NK-92 treated with Interleukin-12 subunit alpha and Interleukin-12 subunit beta, amount 100 ng/mL, for 24 hours (cell line): Measurements from ENCODE around the gene TTLL1.
A peak's percentile ranks its signal among the peaks of the same experiment; 100 is the strongest.
"Not testable (repeated sequence)": the region's sequence is repeated elsewhere in the genome, so short reads cannot be mapped to it uniquely, and the experiment has no call there.

ENCODE experiments used
- DNase-seq: peaks from one replicate; lab custom pipeline; 2025; lab: John Stamatoyannopoulos, UW

The TTLL1 gene

DNA sequence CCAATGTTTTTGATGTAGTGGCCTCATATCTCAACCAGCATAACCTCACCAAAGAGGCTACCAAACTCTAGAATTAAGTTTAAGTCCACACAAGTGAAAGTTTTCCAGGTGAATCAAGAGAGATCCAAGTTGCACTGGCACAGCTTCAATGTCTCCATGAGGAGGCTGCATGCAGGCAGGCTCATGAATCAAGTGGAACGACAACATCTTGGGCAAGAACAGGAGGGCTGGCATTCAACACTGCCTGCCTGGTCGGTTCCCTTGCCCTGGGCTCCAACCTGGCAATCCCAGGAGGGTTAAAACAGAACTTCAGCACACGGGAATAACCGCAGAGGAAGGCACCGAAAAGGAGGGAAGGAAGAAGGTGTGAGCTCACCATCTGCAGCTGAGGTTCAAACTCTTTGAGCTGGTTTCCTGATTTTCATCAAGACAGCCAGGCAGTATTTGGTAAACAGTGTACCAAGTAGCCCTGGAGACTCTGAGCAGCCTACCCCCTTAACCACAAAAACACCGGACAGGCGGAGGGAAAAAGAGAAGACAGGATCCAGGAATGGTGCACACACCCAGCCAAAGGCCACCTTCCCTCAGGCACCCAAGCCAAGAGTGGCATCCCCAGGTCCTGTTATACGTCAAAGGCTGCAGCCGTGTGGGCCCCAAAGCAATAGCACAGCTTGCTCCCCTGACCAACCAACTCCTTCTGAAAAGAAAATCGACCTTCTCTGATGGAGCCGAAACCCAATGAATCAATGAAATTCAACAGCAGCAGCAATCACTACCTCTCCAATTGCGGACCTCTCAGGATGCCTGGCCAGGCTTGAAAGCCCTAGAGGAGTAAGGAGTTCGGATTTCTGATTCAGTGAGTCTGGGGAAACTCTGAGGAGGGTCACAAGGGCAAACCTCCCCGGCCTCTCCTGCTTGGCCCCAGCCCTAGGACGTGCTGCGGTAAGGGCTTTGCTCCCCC, 75.6 kb downstream of the TTLL1 start:
- DNase-seq = no peak

DNA sequence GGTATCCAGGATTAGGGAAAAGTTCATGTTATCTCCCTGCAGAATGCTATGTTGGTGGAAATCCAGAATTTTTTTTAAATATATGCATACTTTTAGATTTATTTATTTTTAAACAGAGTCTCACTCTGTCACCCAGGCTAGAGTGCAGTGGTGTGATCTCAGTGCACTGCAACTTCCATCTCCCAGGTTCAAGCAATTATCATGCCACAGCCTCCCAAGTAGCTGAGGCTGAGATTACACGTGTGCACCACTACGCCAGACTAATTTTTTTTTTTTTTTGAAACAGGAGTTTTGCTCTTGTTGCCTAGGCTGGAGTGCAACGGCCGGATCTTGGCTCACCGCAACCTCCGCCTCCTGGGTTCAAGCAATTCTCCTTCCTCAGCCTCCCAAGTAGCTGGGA, 76.8 kb downstream of the TTLL1 start:
- DNase-seq = no peak

DNA sequence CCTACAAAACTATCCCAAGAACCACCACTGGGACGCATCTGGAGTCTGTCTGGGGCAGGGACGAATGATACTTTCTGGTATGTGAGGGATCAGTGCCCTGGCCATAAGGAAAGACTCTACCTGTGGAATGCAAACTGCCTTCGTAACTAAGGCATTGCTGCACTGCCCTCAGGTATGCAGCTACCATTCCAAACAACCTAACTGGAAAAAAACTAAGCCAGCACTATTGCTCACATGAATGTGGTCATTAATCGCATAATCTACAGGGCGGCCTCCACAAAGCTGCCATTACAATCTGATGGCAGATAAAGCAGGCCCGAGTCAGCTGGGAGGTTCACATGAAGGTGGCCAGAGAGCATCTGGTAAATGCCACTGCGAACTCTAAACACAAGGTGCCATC, 78.1 kb downstream of the TTLL1 start:
- DNase-seq = no peak

DNA sequence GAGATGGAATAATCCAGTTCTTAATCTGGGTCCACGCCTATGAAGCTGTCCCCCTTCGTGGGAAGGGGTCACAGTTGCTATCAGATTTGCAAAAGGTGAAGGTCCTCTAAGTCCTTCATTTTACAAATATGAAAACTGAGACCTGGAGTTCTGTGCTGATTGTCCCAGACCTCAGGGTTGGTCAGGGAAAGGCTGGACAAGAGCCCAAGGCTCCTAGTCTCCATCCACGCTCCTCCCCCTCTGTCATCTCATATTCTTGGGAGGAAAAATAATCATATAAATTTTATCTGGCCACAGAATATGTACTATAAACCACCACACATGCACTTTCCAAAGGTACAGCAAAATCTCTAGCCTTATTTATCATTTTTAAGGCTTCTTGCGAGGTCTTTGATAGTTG, 79.7 kb downstream of the TTLL1 start:
- DNase-seq = no peak

DNA sequence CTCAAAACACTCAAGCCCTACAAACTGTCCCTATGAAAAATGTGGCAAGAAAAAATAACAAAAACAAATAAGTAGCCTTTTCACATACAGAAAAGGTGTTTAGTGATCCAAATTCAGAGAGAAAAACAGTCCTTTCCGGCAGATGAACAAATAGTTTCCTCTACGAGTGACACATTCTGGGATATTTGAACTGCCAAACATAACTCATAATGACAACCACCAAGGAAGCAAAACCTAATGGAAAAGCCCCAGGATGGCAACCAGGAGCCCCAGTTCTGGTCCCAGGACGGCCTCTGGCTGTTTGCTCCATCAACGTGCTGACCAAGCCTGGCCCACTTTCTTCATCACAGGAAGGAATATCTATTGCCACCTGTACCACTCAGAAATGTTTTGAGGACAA, 80.3 kb downstream of the TTLL1 start:
- DNase-seq = no peak

DNA sequence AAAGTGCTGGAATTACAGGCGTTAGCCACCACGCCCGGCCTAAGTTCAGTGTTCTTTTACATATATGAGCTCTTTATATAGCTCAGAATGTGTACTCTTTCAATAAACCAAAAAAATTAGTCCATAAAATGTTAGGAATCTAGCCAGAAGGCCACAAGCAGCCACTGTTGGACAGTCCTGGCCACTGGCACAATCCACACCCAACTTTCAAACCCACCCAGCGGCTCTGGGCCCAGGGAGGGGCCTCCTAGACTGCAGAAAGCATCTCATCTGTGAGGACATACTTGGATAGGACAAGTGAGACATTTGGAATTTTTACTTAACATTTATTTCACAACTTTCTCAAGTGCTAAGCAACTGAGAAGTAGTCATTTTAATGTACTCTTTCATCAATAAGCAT, 80.7 kb downstream of the TTLL1 start:
- no peak for DNase-seq

DNA sequence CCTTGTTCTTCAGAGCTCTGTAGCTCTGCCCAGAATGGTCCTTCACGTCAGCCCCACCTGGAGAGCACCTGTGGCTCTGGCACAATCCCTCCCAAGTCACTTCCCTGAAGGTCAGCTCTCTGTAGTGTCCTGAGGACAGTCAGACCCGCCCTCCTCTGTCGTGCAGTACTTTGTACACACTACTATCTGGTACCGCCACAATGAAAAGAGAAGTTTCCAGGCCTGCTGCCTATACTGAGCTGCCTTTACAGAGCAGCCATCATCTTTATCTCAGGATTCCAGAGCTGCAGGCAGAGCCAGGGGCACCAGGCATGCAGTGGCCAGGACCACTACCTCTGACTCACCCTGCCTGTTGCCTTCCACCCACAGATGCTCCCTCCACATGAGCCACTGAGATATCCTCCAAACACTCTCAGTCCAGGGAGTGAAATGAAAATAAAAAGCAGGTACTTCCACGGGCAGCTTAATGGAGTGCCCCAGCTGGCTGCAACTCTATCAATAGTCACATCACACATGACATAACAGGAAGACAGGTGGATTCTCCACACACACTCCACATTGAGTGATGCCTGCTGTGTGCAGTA, 81.6 kb downstream of the TTLL1 start:
- DNase-seq = peak; percentile 18

DNA sequence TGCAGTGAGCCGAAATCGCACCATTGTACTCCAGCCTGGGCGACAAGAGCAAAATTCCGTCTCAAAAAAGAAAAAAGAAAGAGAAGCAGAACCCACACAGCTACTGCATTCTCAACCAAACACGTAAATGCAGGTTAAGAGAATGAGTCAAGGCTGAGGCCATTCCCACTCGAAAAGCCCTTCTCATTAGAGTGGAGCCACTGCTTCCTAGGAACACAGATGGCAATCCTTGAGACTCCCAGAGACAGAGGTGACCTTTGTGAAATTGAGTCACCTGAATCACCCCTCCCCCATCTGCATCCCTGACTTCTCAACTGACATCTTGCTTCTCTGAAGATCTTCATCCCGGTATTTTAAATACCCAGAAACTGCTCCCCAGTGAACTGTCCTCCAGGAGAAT, 82.4 kb downstream of the TTLL1 start:
- DNase-seq = no peak

DNA sequence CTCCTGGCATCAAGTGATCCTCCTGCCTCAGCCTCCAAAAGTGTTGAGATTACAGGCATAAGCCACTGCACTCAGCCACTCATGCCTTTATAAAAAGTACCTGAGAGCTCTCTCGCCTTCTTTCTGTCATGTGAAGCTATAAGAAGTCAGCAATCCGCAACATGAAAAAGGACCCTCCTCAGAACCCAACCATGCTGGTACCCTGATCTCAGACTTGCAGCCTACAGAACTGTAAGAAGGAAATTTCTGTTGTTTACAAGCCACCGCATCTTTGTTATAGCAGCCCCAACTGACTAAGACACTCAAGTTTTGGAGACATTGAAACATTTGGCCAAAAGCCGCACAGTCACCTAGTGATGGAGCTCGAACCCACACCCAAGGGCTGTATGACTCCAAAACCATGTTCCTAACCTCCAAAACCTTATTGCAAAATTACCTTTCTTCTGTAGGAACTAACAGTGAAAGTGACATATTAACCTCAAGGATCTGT, 83.1 kb downstream of the TTLL1 start:
- DNase-seq = no peak

DNA sequence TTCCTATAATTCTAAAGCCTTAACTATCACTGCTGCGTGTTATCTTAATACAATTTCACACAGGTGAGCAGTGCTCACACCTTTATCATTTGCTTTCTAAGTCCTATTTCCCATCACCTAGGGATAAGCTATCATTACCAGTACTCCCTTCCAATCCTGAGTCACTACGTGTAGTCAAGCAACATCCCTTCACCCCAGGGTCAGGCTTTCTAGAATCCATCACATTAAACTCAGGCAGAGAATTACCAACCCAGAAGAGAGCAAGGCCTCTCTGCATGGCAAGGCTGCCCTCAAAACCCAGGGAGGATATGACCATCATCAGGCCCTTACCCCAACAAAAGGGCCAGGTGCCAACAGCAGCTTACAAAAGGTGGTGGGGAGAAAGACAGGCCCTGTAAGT, 84.1 kb downstream of the TTLL1 start:
- no peak for DNase-seq

DNA sequence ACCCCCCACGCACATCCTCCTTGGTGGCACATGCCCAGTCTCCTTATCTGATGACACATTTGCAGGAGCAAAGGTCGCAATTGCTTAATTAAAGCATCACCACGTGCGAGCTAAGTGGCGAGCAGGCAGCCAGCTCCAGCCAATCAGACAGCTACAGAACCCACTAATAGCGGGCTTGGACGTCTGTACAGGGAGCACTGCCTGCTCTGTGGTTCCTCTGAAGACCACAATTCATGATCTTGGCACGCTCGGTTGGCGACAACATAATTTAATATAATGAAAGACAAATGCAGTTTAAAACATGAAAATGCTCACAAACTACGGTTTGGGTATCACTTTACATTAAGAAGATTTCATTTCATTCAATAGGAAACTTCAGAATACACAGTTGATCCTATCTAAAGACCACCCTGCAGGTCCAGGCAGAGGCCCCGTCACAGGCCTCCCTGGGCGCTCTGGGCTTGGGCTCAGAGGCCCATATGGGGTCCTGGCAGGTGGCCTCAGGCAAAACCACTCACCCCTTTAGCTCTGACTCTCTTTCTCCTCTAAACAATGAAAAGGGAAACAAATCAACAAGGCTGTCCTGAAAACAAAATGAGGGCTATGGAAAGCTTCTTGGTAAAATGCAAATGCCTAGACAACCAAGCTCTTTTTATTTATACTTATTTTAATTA, 84.7 kb downstream of the TTLL1 start:
- peak; percentile 73 for DNase-seq

DNA sequence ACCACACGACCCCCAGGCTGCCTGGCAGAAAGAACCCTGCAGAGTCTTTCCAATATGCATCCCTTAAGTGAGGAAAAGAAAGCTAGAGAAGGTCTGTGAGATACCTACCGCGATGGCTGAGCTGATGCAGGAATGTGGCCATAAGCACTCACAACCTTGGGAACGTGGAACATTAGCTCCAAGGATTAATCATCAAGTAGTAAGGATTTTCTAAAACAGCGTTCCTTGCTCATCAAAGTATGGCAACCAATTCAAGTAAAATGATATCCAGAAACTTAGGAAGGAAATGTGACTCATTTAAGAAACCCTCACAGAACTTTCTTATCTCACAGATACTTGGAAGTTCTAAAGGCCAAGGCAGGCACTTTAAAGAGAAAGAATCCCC, 87.0 kb downstream of the TTLL1 start:
- no peak for DNase-seq

DNA sequence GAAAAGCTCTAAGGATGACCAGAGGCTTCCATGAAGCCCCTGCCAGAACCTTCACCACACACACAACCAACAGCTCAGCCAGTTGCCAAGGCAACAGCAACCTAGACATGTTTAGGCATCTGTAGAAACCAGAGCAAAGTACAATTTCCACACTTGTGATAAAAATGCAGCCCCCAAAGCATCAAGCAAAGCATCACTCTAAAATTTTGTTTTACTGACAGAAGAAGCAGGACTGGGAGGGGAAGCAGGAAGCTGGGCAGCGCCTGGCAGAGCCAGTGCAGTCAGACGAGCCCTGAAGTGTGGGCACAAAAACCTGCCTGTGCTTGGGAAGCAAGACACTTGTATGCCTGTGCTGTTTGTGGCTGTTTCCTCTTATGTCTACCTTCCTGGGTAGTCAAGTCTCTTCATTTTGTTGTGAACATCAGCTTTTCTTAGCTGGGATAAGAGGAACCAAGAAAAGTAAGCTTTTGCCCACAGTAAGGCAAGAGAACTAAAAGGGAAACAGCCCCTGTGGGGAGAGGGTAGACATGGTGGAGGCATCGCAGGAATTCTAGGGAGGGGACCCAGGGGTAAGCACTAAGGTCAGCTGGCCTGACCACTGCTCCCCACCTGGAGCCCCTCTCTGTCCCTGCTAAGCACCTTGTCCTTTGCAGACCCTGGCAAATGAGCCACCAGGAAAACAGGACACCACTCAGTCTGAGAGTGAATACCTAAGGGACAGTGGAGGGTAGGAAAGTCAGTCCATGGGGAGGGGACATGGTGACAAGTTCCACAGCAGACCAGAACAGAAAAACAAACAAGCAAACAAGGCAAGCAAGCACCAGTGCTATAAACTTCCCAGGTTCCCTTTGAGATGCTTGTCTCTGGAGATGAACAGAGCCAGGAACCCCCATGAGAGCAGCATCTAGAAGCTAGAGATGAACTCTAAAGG, 87.7 kb downstream of the TTLL1 start:
- peak; percentile 37 for DNase-seq

DNA sequence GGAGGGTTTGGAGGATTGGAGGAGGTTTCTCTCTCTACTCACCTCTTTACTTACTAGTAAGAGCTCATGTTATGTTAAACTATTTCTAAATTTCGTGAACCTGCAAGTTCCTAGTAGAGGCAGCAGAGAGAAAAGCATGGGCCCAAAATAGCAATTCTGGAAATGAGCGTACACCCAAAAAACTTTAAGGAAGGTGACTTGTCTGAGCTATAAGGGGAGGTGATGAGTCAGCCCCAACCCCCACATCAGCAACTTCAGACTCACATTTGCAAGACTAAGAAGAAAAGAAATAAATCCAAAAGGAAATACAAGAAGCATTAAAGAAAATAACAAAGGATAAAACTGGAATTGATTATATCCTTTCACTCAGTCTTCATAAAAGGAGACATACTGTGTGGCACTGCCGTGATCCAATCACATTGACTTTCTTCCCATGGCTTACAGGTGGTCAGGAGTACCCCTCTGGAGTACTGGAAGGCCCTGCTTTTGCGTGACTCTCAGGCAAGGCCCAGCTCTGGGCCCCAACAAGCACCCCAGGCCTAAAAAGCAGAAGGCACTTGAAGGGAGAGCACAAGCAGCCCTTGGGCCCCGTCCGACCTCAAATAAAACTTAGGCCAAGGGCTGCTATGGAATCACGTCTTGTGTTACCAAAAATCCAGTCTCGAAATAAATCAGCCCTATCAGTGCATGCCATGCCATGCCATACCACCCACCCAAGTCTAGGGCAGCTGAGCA, 88.6 kb downstream of the TTLL1 start:
- DNase-seq = no peak

DNA sequence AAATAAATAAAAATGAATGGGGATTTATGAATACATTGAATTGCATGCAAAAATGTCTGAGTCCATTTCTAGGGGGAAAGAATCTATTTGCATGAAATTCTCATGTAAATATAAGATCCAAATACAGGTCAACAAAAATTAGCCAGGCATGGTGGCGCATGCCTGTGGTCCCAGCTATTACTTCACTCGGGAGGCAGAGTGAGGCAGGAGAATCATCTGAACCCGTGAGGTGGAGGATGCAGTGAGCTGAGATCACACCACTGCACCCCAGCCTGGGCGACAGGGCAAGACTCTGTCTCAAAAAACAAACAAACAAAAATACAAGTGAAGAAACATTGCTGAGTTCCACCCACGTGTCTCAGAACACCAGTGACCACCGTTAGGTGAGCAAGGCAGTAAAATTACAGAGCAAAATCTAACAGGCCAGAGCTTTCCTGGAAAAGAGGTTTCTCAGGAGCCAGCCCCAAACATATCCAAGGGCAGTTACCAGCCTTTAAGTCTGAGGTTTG, 91.6 kb downstream of the TTLL1 start:
- no peak for DNase-seq

DNA sequence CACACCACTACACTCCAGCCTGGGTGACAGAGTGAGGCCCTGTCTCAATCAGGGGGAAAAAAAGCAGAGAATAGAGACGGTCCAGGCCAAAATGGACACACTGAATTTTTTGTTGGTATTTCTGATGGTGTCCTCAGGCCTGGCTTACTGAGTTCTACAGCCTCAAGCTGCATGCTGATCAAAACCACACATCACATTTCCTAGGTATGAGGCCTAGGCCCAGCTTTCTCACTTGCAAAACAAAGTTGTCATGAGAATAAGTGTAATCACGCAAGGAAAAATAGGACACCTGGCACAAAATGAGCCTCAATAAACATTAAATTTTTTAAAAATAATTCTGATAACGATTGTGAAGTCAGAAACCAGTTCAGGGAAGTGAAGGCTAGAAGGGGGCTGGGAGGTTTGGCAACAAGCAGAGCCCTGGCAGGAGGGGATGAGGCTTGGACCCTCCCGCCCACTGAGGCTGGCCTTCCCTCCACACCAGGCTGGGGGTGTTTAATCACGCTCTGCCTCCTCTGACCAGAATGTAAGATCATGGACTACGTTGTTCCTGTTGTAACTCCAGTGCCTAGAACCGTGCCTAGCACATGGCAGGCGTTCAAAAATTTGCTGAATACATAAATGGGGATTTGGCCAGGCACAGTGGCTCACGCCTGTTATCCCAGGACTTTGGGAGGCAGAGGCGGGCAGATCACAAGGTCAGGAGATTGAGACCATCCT, 92.4 kb downstream of the TTLL1 start:
- DNase-seq = no peak

DNA sequence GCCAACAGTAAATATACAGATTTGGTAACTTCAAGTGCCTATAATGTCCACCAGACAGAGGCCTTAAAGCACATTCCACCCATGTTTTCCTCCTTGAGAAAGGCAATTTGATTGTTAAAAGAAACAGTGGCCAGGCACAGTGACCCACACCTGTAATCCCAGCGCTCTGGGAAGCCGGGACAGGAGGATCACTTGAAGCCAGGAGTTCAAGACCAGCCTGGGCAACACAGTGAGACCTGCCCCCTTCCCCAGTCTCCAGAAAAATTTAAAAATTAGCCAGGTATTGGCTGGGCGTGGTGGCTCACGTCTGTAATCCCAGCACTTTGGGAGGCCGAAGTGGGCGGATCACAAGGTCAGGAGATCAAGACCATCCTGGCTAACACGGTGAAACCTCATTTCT, 93.5 kb downstream of the TTLL1 start:
- not testable (repeated sequence) for DNase-seq

DNA sequence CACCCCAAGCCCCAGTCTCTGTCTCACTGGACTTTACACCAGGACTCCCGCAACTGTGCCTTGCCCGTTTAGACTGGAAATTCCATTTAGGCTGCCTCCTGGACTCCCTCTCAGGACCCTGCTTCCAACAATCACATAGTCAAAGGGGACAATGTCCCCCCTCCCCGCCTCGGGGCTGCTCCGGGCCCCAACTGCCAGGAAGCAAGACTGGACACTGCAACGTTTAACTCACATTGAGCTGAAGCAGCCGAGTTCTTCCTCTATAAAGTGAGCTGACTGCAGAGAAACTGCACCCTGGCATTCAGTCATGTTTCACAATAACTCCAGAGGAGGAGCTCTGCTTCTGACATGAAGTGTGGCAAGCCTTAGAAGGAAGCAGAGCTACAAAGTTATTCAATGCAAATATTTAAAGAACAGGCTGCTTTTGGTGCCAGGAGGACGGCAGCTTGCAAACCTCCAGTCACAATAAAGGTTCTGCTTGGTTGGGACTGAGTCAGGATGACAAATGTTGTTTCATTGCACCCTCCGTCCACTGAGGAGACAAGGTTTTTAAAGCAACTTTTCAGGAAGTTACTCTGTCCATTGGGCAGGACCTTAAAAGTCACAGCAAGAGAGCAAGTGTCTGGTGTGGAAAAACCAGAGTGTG, 94.2 kb downstream of the TTLL1 start:
- DNase-seq = no peak

DNA sequence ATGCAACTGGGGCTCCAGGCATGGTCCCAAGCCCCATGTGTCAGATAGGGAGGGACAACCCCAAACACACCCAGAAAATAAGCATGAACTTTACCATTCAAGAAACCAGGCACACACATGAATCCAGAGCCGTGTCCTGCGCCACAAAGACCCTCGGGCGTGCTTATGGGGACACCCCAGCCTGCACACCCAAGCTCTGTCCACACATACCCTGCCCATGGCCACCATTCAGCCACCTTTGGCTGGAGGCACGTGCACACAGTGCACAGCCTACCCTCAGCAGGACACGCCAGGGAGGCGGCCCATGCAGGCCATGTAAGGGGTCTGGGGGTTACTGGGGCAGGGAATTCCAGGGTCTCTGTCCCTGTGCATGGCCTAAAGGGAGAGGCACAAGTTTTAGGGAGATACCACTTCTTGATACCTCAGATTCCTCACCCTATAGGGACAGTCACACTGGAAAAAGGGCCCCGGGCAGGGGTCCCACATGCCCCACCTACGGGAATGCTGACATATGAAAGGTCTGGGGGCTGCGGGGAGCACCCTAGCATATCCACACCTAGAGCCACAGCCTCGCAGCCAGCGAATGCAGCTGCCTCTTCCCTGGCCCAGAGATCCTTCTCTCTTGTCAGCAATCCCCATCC, 94.8 kb downstream of the TTLL1 start:
- no peak for DNase-seq
